SK-N-SH (cell line): ENCODE data around the gene GLYAT. TPM values are rescaled to one million over a fixed set of nuclear protein-coding genes. Genes with fewer than 3 reads are reported as not detected.

Experiments used
- CTCF ChIA-PET: fragments of 300-600, 350-600 bp; formaldehyde crosslinking; extraction: SDS; loops from one replicate; lab custom pipeline; 2021; lab: Yijun Ruan, JAX
- POLR2A ChIA-PET: fragments of 350-600 bp; sonication (Branson Sonifier 250); formaldehyde crosslinking; extraction: SDS; loops from one replicate; lab custom pipeline; 2020; ENCODE audit warnings: antibody characterized with exemption, inconsistent platforms; lab: Yijun Ruan, JAX
- DNase-seq: peaks from one replicate; pipeline ENCODE4 v3.0.0; 2012
- H2AFZ ChIP-seq: fragments of 200-600 bp; sonication (generic); 2 replicates; pipeline ENCODE4 v1.8.1; 2016; ENCODE audit warnings: antibody characterized with exemption, mild to moderate bottlenecking, low read depth
- H3F3A ChIP-seq: fragments of 200-600 bp; sonication (generic); replicated peaks from 2 replicates; pipeline ENCODE3; 2016; ENCODE audit warnings: antibody characterized with exemption, mild to moderate bottlenecking; ENCODE audit not compliant: insufficient read depth
- H3K27ac ChIP-seq, 2 experiments: fragments of 200-500 bp in 1 of 2; fragments of 200-600 bp in 1 of 2; sonication (Bioruptor generic) in 1 of 2; sonication (generic), shearing (Covaris generic) in 1 of 2; 2 replicates each; pipeline versions ENCODE4 v1.5.1 to v1.6.1; 2014 to 2016; ENCODE audit warnings: low read depth in 2 of 2, inconsistent platforms in 1 of 2, low read length in 1 of 2, mild to moderate bottlenecking in 1 of 2, mixed read lengths in 1 of 2
- H3K27me3 ChIP-seq: fragments of 200-600 bp; sonication (generic), shearing (Covaris generic); 2 replicates; pipeline ENCODE4 v1.6.1; 2016; ENCODE audit warnings: mixed run types; ENCODE audit not compliant: insufficient read depth
- H3K36me3 ChIP-seq, 2 experiments: fragments of 200-500 bp in 1 of 2; fragments of 200-600 bp in 1 of 2; sonication (Bioruptor generic) in 1 of 2; sonication (generic) in 1 of 2; replicated peaks in 1 of 2; 2 replicates each; pipeline versions ENCODE3 to v1.5.1; 2014 to 2016; ENCODE audit warnings: low read length in 1 of 2, mild to moderate bottlenecking in 1 of 2; ENCODE audit not compliant: insufficient read depth in 2 of 2, control insufficient read depth in 1 of 2
- H3K4me1 ChIP-seq, 2 experiments: fragments of 200-500 bp in 1 of 2; fragments of 200-600 bp in 1 of 2; sonication (Bioruptor generic) in 1 of 2; sonication (generic), shearing (Covaris generic) in 1 of 2; 2 replicates each; pipeline versions ENCODE4 v1.5.1 to v1.6.1; 2014 to 2016; ENCODE audit warnings: low read depth in 1 of 2, low read length in 1 of 2, mixed run types in 1 of 2; ENCODE audit not compliant: insufficient read depth in 2 of 2, control insufficient read depth in 1 of 2
- H3K4me2 ChIP-seq: fragments of 200-600 bp; sonication (generic), shearing (Covaris generic); 2 replicates; pipeline ENCODE4 v1.6.1; 2017; ENCODE audit warnings: mixed run types
- H3K4me3 ChIP-seq, 2 experiments: fragments of 200-500 bp in 1 of 2; fragments of 200-600 bp in 1 of 2; sonication (Bioruptor generic) in 1 of 2; sonication (generic), shearing (Covaris generic) in 1 of 2; 2 replicates each; pipeline versions ENCODE4 v1.5.1 to v1.8.1; 2014 to 2016; ENCODE audit warnings: low read depth in 2 of 2, inconsistent platforms in 1 of 2, low read length in 1 of 2, mild to moderate bottlenecking in 1 of 2, mixed read lengths in 1 of 2, moderate library complexity in 1 of 2
- H3K79me2 ChIP-seq: fragments of 200-600 bp; sonication (generic); 2 replicates; pipeline ENCODE4 v1.8.1; 2017; ENCODE audit warnings: mild to moderate bottlenecking; ENCODE audit not compliant: insufficient read depth
- H3K9ac ChIP-seq: fragments of 200-600 bp; sonication (generic); 2 replicates; pipeline ENCODE4 v1.6.1; 2017; ENCODE audit warnings: mixed run types
- H3K9me2 ChIP-seq: fragments of 200-600 bp; sonication (generic); 2 replicates; pipeline ENCODE4 v1.6.1; 2017; ENCODE audit warnings: mixed run types
- H3K9me3 ChIP-seq: fragments of 200-600 bp; sonication (generic); 2 replicates; pipeline ENCODE4 v1.6.1; 2017; ENCODE audit warnings: mixed run types, mild to moderate bottlenecking, moderate library complexity
- H4K20me1 ChIP-seq: fragments of 200-600 bp; sonication (generic); 2 replicates; pipeline ENCODE4 v1.6.1; 2017; ENCODE audit warnings: mild to moderate bottlenecking, mixed run types; ENCODE audit not compliant: insufficient read depth
- EP300 ChIP-seq, 2 experiments: IDR thresholded peaks; 2 replicates each; pipeline versions ENCODE4 v1.4.0 to v1.6.1; 2012; ENCODE audit warnings: borderline replicate concordance in 1 of 2, low read depth in 1 of 2, low read length in 1 of 2
- MEF2A ChIP-seq: IDR thresholded peaks from 2 replicates; pipeline ENCODE4 v1.4.0; 2012; ENCODE audit warnings: low read depth, borderline replicate concordance
- MXI1 ChIP-seq: IDR thresholded peaks from 2 replicates; pipeline ENCODE4 v1.6.1; 2012; ENCODE audit warnings: mild to moderate bottlenecking, low read depth, low read length, improper control_type of control experiment
- POLR2AphosphoS5 ChIP-seq: IDR thresholded peaks from 2 replicates; pipeline ENCODE4 v1.6.1; 2012; ENCODE audit warnings: low read depth, low read length
- RCOR1 ChIP-seq: fragments of 150-350 bp; IDR thresholded peaks from 2 replicates; pipeline ENCODE4 v1.6.1; 2017; ENCODE audit warnings: antibody characterized with exemption, low read length
- REST ChIP-seq: IDR thresholded peaks from 2 replicates; pipeline ENCODE4 v1.6.1; 2012; ENCODE audit warnings: mild to moderate bottlenecking, low read depth, low read length, moderate library complexity
- RFX5 ChIP-seq: IDR thresholded peaks from 2 replicates; pipeline ENCODE4 v1.6.1; 2012; ENCODE audit warnings: mild to moderate bottlenecking, improper control_type of control experiment, low read length
- WGBS: methylation state at CpG from one replicate; pipeline ENCODE4 v1.1.6; 2017; ENCODE audit warnings: low lambda C conversion rate; 5-methylcytosine and 5-hydroxymethylcytosine counted together
- polyA plus RNA-seq, 3 experiments: library from polyadenylated mRNA; depleted of rRNA; stranded (reverse); fragments of >200 nt; gene quantifications; 2 replicates each; pipeline ENCODE4 v1.2.3, GENCODE V29; 2012
- TF ChIP-seq, protein P1 (sequence below): IDR thresholded peaks from 2 replicates; pipeline ENCODE4; 2012

GLYAT gene
- polyA plus RNA-seq, 1 of the 3 experiments (the other 2 are of a cell fraction): not detected

- Histone ChIP-seq H3K79me2 (no peaks in the 10 kb centered on the region), H3K4me3 (no peak overlapping the region), H3K27ac (no peak overlapping the region), H3K4me2 (no peak overlapping the region), H3F3A (no peaks in the 10 kb centered on the region), H3K4me1 (no peaks in the 10 kb centered on the region), H3K27me3 (no peaks in the 10 kb centered on the region; the same call in 1 of the 2 replicates), H3K36me3 (no peaks in the 10 kb centered on the region), H3K9ac (no peak overlapping the region), H2AFZ (no peak overlapping the region), H3K9me2 (no peaks in the 10 kb centered on the region), H3K9me3 (no peaks in the 10 kb centered on the region), H4K20me1 (no peaks in the 10 kb centered on the region)
- CTCF ChIA-PET: interaction anchor here (0.7 to 1.4 kb wide), 2 partner anchors 14 to 15 kb away, joined by 3 read pairs; no protein-coding TSS in a partner anchor
- DNase-seq: no peak
- TF ChIP-seq RCOR1: no peak
- TF ChIP-seq MXI1: no peak
- no peak for TF ChIP-seq RFX5
- no peak for TF ChIP-seq POLR2AphosphoS5
- TF ChIP-seq REST: no peak
- no peak for TF ChIP-seq MEF2A
- WGBS: 23% methylated on average over 3 of the region's 4 CpGs
- POLR2A ChIA-PET: no interaction called here
Observed at GRCh38 chr11:58774164-58774593, 42.4 kb upstream of the GLYAT start.

DNA sequence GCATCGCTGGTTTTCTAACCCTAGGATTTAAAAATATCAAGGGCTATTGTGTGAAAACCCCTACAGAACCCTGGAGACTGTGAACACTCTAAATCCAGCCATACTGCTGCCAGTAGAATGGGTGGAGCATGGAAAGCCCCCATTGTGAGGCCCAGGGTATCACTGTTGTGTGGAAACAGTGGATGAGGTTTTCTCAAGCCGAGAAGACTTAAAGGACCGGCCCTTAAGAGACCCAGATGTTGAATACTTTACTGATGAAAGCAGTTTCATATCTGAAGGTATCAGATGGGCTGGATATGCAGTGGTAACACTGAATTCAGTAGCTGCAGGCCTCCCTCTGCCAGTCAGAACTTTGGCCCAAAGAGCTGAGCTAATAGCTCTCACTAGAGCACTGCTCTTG is 41.6 kb upstream of the GLYAT start:
- no peaks in the 10 kb centered on the region for H4K20me1 ChIP-seq
- H3K9ac ChIP-seq: no peak overlapping the region
- H3K79me2 ChIP-seq: no peaks in the 10 kb centered on the region
- H3K4me3 ChIP-seq: no peak overlapping the region
- H3K36me3 ChIP-seq: no peaks in the 10 kb centered on the region
- ChIA-PET POLR2A (no interaction called here), CTCF (no interaction called here)
- H3K27me3 ChIP-seq: no peaks in the 10 kb centered on the region; the same call in 1 of the 2 replicates
- no peak overlapping the region for H3K27ac ChIP-seq
- DNase-seq: no peak
- 0% methylated on average over 3 of the region's 3 CpGs for WGBS
- no peaks in the 10 kb centered on the region for H3F3A ChIP-seq
- no peaks in the 10 kb centered on the region for H3K9me3 ChIP-seq
- H3K9me2 ChIP-seq: no peaks in the 10 kb centered on the region
- no peak overlapping the region for H2AFZ ChIP-seq
- H3K4me2 ChIP-seq: no peak overlapping the region
- H3K4me1 ChIP-seq: no peaks in the 10 kb centered on the region
- TF ChIP-seq, protein P1, sequence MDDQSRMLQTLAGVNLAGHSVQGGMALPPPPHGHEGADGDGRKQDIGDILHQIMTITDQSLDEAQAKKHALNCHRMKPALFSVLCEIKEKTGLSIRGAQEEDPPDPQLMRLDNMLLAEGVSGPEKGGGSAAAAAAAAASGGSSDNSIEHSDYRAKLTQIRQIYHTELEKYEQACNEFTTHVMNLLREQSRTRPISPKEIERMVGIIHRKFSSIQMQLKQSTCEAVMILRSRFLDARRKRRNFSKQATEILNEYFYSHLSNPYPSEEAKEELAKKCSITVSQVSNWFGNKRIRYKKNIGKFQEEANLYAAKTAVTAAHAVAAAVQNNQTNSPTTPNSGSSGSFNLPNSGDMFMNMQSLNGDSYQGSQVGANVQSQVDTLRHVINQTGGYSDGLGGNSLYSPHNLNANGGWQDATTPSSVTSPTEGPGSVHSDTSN: no peak
- no peak for TF ChIP-seq EP300 (IDR thresholded peaks at IDR 0.05; ENCODE audit: borderline replicate concordance in 1 of 2, low read depth in 1 of 2, low read length in 1 of 2)
- TF ChIP-seq, all 33 proteins: peak for 0
